Caki2 (cell line): ENCODE measurements around the gene NGEF. TPM values are rescaled to one million over a fixed set of nuclear protein-coding genes. Genes with fewer than 3 reads are reported as not detected.
A peak's percentile ranks its signal among the peaks of the same experiment; 100 is the strongest.
"Not testable (repeated sequence)": the region's sequence is repeated elsewhere in the genome, so short reads cannot be mapped to it uniquely, and the experiment has no call there.

ENCODE experiments used
- DNase-seq: peaks from one replicate; pipeline ENCODE4 v3.0.0-alpha.2; 2015; ENCODE audit warnings: low read depth
- in situ Hi-C: cut with HindIII; loops from 2 replicates; pipeline ENCODE4 v1.10.0; 2016; ENCODE audit warnings: low sequenced_read_pairs, low pct_unique_long_range_greater_than_20kb, mixed read lengths
- total RNA-seq: library from RNA; depleted of rRNA; stranded (reverse); fragments of >200 nt; shearing (Covaris generic); gene quantifications from 2 replicates; pipeline ENCODE4 v1.2.3, GENCODE V29; 2014; ENCODE audit warnings: low replicate concordance; rRNA removed

Gene NGEF
- total RNA-seq, 1 experiment from 2014 or later = 72.6 TPM

DNA sequence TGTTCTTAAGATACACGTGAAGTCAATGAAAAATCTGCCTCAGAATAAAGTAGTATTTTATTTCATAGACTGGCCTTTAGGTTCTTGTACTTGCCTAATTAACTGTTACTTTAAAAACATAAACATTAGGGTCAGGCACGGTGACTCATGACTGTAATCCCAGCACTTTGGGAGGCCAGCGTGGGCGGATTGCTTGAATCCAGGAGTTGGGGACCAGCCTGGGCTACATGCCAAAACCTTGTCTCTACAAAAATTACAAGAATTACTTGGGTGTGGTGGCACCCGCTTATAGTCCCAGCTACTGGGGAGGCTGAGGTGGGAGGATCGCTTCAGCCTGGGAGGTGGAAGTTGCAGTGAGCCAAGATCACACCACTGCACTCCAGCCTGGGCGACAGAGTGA is 159.0 kb downstream of the NGEF start:
- in situ Hi-C loops = no loop called here
- peak; percentile 84 for DNase-seq

GRCh38 chr2:232852676-232853075 is 160.4 kb downstream of the NGEF start:
- DNase-seq = no peak
- in situ Hi-C loops = no loop called here

- DNase-seq, in situ Hi-C loops: not testable (repeated sequence)
These were observed 161.0 kb downstream of the NGEF start for GRCh38 chr2:232852081-232852480.

- DNase-seq = no peak
- in situ Hi-C loops = no loop called here
These were observed 163.0 kb downstream of the NGEF start for GRCh38 chr2:232850039-232850438.

GRCh38 chr2:232846055-232846454 is 167.0 kb downstream of the NGEF start:
- in situ Hi-C loops = no loop called here
- no peak for DNase-seq

- in situ Hi-C loops = no loop called here
- DNase-seq = no peak
These were observed 169.2 kb downstream of the NGEF start for GRCh38 chr2:232843834-232844233.

GRCh38 chr2:232842689-232843088 is 170.4 kb downstream of the NGEF start:
- in situ Hi-C loops = no loop called here
- DNase-seq = no peak

GRCh38 chr2:232839411-232840079 is 173.5 kb downstream of the NGEF start:
- in situ Hi-C loops = no loop called here
- DNase-seq = no peak

- in situ Hi-C loops = no loop called here
- DNase-seq = peak; percentile 48
These were observed 174.6 kb downstream of the NGEF start for GRCh38 chr2:232838406-232838874.

DNA sequence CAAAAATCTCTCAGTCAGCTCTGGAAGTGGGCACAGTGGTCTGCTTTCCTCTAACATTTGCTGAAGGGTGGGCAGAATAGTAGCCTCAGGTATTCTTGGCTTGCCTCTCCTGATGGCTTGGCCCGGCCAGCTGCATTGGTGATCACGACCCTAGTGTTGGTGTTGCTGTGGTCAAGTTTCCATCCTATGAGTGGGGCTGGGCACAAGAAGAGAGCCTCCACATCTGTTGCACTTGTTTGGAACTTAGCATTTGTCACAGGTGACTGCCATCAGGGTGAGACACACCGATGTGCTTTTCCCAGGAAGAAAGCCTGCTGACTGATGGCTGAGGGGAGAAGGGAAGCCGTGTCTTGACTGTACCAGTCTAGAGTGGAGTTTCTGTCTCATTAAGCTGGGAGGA is 176.1 kb downstream of the NGEF start:
- in situ Hi-C loops = no loop called here
- DNase-seq = no peak

DNA sequence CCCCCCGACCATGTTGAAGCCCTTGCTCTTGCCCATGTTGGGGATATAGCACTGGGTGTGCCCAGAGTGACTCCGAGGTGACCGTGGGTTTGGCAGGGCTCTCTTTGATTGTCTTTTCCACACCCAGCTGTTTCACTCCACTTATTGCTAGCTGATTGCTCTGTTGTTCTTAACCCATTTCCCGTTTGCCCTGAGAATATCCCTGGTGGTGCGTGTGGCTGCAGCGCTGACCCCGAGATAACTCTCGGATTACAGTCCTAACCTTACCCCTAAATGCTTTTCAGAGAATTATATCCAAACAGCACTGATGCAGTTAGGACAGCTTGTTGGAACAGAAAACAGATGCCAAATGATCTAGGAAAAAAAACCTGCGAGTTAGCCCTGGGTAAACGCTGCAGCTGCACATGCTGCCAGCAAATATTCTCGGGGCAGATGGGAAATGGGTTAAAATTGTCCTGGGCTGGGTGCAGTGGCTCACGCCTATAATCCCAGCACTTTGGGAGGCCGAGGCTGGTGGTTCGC is 177.3 kb downstream of the NGEF start:
- in situ Hi-C loops = no loop called here
- no peak for DNase-seq

- no peak for DNase-seq
- in situ Hi-C loops = no loop called here
These were observed 179.2 kb downstream of the NGEF start for GRCh38 chr2:232833830-232834229.

DNA sequence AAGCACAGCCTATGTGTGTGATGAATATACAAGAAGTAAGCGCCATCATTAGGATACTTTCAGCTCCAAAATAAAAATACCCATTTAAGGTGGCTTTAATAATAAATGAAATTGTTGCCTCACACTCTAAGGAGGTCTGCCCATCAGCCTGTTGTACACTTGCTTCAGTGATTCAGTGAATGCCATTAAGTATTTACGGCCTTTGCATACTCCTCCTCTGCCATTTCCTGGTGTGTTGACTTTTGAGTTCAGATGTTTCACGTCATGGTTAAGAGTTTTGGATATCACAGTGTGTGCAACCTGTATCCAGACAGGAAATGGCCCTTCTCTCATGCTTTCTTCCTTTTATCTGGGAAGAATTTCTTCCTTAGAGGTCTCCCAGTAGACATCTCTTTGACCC is 181.6 kb downstream of the NGEF start:
- no peak for DNase-seq
- in situ Hi-C loops = no loop called here

GRCh38 chr2:232829988-232830387 is 183.1 kb downstream of the NGEF start:
- in situ Hi-C loops = no loop called here

More at GRCh38 chr2:232829988-232830387, 183.1 kb downstream of the NGEF start:
- DNase-seq = no peak

Other genes with a start within 250 kb of the NGEF start
- not detected in 2 replicates for gene KCNJ13, start 236.7 kb downstream of the NGEF start, total RNA-seq
- 2.0 and 14.6 TPM in 2 replicates for gene SNORC, start 143.0 kb downstream of the NGEF start, total RNA-seq
- not detected in 2 replicates for gene NEU2, start 19.4 kb upstream of the NGEF start, total RNA-seq
- not detected in 2 replicates for gene INPP5D, start 47.1 kb upstream of the NGEF start, total RNA-seq
- 33.0 and 41.6 TPM in 2 replicates for gene ATG16L1, start 238.4 kb upstream of the NGEF start, total RNA-seq